Activated T-cell treated with anti-CD3 and anti-CD28 coated beads, Interleukin-2, amount 50 U/mL, for 4 hours (primary cell): Measurements from ENCODE around the gene CHERP. TPM values are rescaled to one million over a fixed set of nuclear protein-coding genes. Genes with fewer than 3 reads are reported as not detected.
"Not testable (repeated sequence)": the region's sequence is repeated elsewhere in the genome, so short reads cannot be mapped to it uniquely, and the experiment has no call there.

Experiments
- ATAC-seq, 2 donors: fragments of 200-7000 bp; cut with Tn5 transposase; one replicate each; pipeline ENCODE4 v1.10.0; 2021
- DNase-seq: peaks from one replicate; pipeline ENCODE4 v3.0.0-alpha.2; 2020
- H3K27me3 Mint-ChIP-seq: one replicate; pipeline ENCODE4 v1.8.0; 2021; ENCODE audit warnings: low read depth, mixed read lengths
- H3K36me3 Mint-ChIP-seq: one replicate; pipeline ENCODE4 v1.8.0; 2022; ENCODE audit warnings: mixed read lengths; ENCODE audit not compliant: insufficient read depth
- H3K4me1 Mint-ChIP-seq: one replicate; pipeline ENCODE4 v1.8.0; 2021; ENCODE audit warnings: low read depth, mixed read lengths
- H3K4me3 Mint-ChIP-seq: one replicate; pipeline ENCODE4 v1.8.0; 2021; ENCODE audit warnings: mild to moderate bottlenecking, moderate library complexity, mixed read lengths
- H3K9me3 Mint-ChIP-seq: one replicate; pipeline ENCODE4 v1.8.0; 2021; ENCODE audit warnings: mixed read lengths
- total RNA-seq, 3 donors: library from RNA; stranded (reverse); gene quantifications; one replicate each; pipeline ENCODE4 v1.2.1, GENCODE V29; 2021

The CHERP gene
- total RNA-seq, 3 donors from 2014 or later = 98.7 to 107 (median 103) TPM

GRCh38 chr19:16472559-16472899, 69.7 kb downstream of the CHERP start:
- DNase-seq, H3K27me3 Mint-ChIP-seq, H3K9me3 Mint-ChIP-seq, ATAC-seq, H3K36me3 Mint-ChIP-seq: not testable (repeated sequence)
- H3K4me1 Mint-ChIP-seq = peaks cover 29% of the 10 kb centered on the region
- H3K4me3 Mint-ChIP-seq = peak overlapping the region; percentile 79

- DNase-seq (peak; percentile 12), ATAC-seq (peak; percentile 39 to 48)
- Mint-ChIP-seq H3K27me3 (no peaks in the 10 kb centered on the region), H3K4me1 (peaks cover 33% of the 10 kb centered on the region), H3K36me3 (peaks cover 2% of the 10 kb centered on the region), H3K4me3 (peak overlapping the region; percentile 89), H3K9me3 (no peaks in the 10 kb centered on the region)
Observed at GRCh38 chr19:16470911-16471811, 71.1 kb downstream of the CHERP start.

GRCh38 chr19:16470541-16470910, 71.7 kb downstream of the CHERP start:
- Mint-ChIP-seq H3K27me3 (no peaks in the 10 kb centered on the region), H3K4me1 (peaks cover 33% of the 10 kb centered on the region), H3K4me3 (peak overlapping the region; percentile 89), H3K36me3 (peaks cover 3% of the 10 kb centered on the region), H3K9me3 (no peaks in the 10 kb centered on the region)
- DNase-seq (no peak), ATAC-seq (no peak)

Other genes with a start within 250 kb of the CHERP start
- gene KLF2, start 217.6 kb downstream of the CHERP start, total RNA-seq = 1 to 10 TPM; 1.4 to 2.5 (median 2.4) TPM
- gene EPS15L1, start 70.5 kb downstream of the CHERP start, total RNA-seq = 10 to 100 TPM; 37.0 to 40.1 (median 38.1) TPM
- gene CALR3, start 46.3 kb downstream of the CHERP start, total RNA-seq = not detected
- gene C19orf44, start 46.0 kb downstream of the CHERP start, total RNA-seq = 1 to 10 TPM; 2.4 to 3.2 (median 2.7) TPM
- 10 to 100 TPM; 48.1 to 48.5 (median 48.1) TPM for gene SLC35E1, start 30.0 kb upstream of the CHERP start, total RNA-seq
- gene MED26, start 85.8 kb upstream of the CHERP start, total RNA-seq = 10 to 100 TPM; 17.4 to 19.5 (median 18.2) TPM
- 10 to 100 TPM; 55.3 to 60.2 (median 60.2) TPM for gene SMIM7, start 117.7 kb upstream of the CHERP start, total RNA-seq
- under 1 TPM; 0.27 to 0.89 (median 0.45) TPM for gene TMEM38A, start 118.7 kb upstream of the CHERP start, total RNA-seq
- gene NWD1, start 177.4 kb upstream of the CHERP start, total RNA-seq = not detected